ENCODE measurements around the gene CCDC126.

GRCh38 chr7:23645822-23646221 is 48.6 kb downstream of the CCDC126 start:
- TF ChIP-seq CTCF (IDR thresholded peaks at IDR 0.05), result no peak
- TF ChIP-seq POLR2A (IDR thresholded peaks at IDR 0.05), result no peak
